HCT116 (cell line): ENCODE measurements around the gene PTPN1. TPM values are rescaled to one million over a fixed set of nuclear protein-coding genes. Genes with fewer than 3 reads are reported as not detected.

Experiments used
- ATAC-seq: fragments of 200-7000 bp; cut with Tn5 transposase; 2 replicates; pipeline ENCODE4 v1.9.1; 2020; ENCODE audit warnings: mild to moderate bottlenecking, moderate library complexity
- BruUV-seq: library from RNA; stranded (reverse); fragments of 400-500 nt; replicated peaks from 2 replicates; lab custom pipeline; 2021; lab: Mats Ljungman, UMichigan
- CTCF ChIA-PET: fragments of 300-600 bp; sonication (Branson Sonifier 250); formaldehyde crosslinking; loops from one replicate; lab custom pipeline; 2021; ENCODE audit warnings: antibody characterized with exemption; lab: Charles Lee
- POLR2A ChIA-PET: fragments of 300-600, 350-600 bp; sonication (Branson Sonifier 250); formaldehyde crosslinking; loops from one replicate; lab custom pipeline; 2021; ENCODE audit warnings: antibody characterized with exemption; lab: Charles Lee
- RAD21 ChIA-PET, 2 experiments: fragments of 300-600 bp; sonication (Branson Sonifier 250); formaldehyde crosslinking; loops; one replicate each; lab custom pipeline; 2023; ENCODE audit warnings: low total read pairs in 2 of 2; ENCODE audit not compliant: uncharacterized antibody in 2 of 2, unreplicated experiment in 2 of 2, low non-redundant PET in 1 of 2; lab: Charles Lee
- DNase-seq: peaks from one replicate; pipeline ENCODE4 v3.0.0-alpha.2; 2010; ENCODE audit warnings: low read depth, low spot score
- H2AFZ ChIP-seq: fragments of 200-600 bp; shearing (Covaris generic), sonication (generic); 2 replicates; pipeline ENCODE4 v1.6.1; 2017; ENCODE audit warnings: low read depth, mixed run types, mixed read lengths, antibody characterized with exemption, low read length; ENCODE audit not compliant: poor library complexity, severe bottlenecking
- H3K27ac ChIP-seq: 2 replicates; pipeline ENCODE4 v1.5.1; 2012; ENCODE audit warnings: low read depth, low read length
- H3K27me3 ChIP-seq: fragments of 200-600 bp; sonication (generic); 2 replicates; pipeline ENCODE4 v1.6.1; 2016; ENCODE audit warnings: mixed run types, low read length, mixed read lengths; ENCODE audit not compliant: insufficient read depth
- H3K36me3 ChIP-seq, 2 experiments: fragments of 200-500 bp in 1 of 2; fragments of 200-600 bp in 1 of 2; sonication (Bioruptor generic) in 1 of 2; sonication (generic) in 1 of 2; 2 replicates each; pipeline versions ENCODE4 v1.5.1 to v1.6.1; 2014 to 2016; ENCODE audit warnings: low read length in 2 of 2, inconsistent platforms in 1 of 2, mixed read lengths in 1 of 2, mixed run types in 1 of 2; ENCODE audit not compliant: insufficient read depth in 2 of 2, control insufficient read depth in 1 of 2
- H3K4me1 ChIP-seq, 2 experiments: fragments of 200-600 bp in 1 of 2; sonication (generic) in 1 of 2; 2 replicates each; pipeline versions ENCODE4 v1.5.1 to v1.6.1; 2012 to 2017; ENCODE audit warnings: low read length in 2 of 2, inconsistent platforms in 1 of 2, mild to moderate bottlenecking in 1 of 2, mixed read lengths in 1 of 2, mixed run types in 1 of 2, moderate library complexity in 1 of 2; ENCODE audit not compliant: insufficient read depth in 2 of 2, control insufficient read depth in 1 of 2
- H3K4me2 ChIP-seq: fragments of 200-600 bp; sonication (generic); 2 replicates; pipeline ENCODE4 v1.6.1; 2017; ENCODE audit warnings: mixed run types, low read length, mixed read lengths
- H3K4me3 ChIP-seq, 2 experiments: fragments of 200-600 bp in 1 of 2; sonication (generic) in 1 of 2; replicated peaks in 1 of 2; 2 replicates each; pipeline ENCODE4 v1.5.1; 2011 to 2016; ENCODE audit warnings: low read length in 2 of 2, control low read depth in 1 of 2, low read depth in 1 of 2, mild to moderate bottlenecking in 1 of 2, mixed read lengths in 1 of 2, mixed run types in 1 of 2
- H3K79me2 ChIP-seq: fragments of 200-600 bp; sonication (generic); 2 replicates; pipeline ENCODE4 v1.6.1; 2017; ENCODE audit warnings: mild to moderate bottlenecking, mixed run types, low read length, moderate library complexity, mixed read lengths; ENCODE audit not compliant: insufficient read depth
- H3K9ac ChIP-seq: fragments of 200-600 bp; sonication (generic); 2 replicates; pipeline ENCODE4 v1.6.1; 2016; ENCODE audit warnings: low read length, mixed read lengths
- H3K9me2 ChIP-seq: fragments of 200-600 bp; sonication (generic), shearing (Covaris generic); 2 replicates; pipeline ENCODE4 v1.6.1; 2017; ENCODE audit warnings: mixed run types, mild to moderate bottlenecking, moderate library complexity; ENCODE audit not compliant: insufficient read depth
- H3K9me3 ChIP-seq, 2 experiments: fragments of 200-500 bp in 1 of 2; fragments of 200-600 bp in 1 of 2; sonication (Bioruptor generic) in 1 of 2; sonication (generic) in 1 of 2; 2 replicates each; pipeline ENCODE4 v1.6.1; 2014 to 2017; ENCODE audit warnings: low read length in 2 of 2, mixed read lengths in 2 of 2, inconsistent platforms in 1 of 2, low read depth in 1 of 2, mild to moderate bottlenecking in 1 of 2, mixed run types in 1 of 2, moderate library complexity in 1 of 2; ENCODE audit not compliant: control insufficient read depth in 1 of 2, insufficient read depth in 1 of 2
- H4K20me1 ChIP-seq: fragments of 200-600 bp; sonication (generic), shearing (Covaris generic); 2 replicates; pipeline ENCODE4 v1.6.1; 2017; ENCODE audit warnings: mixed run types, mild to moderate bottlenecking, moderate library complexity; ENCODE audit not compliant: insufficient read depth
- ATF3 ChIP-seq: IDR thresholded peaks from 2 replicates; pipeline ENCODE4 v1.6.1; 2012
- CBX3 ChIP-seq: IDR thresholded peaks from 2 replicates; pipeline ENCODE4 v1.6.1; 2012; ENCODE audit warnings: low read depth
- EGR1 ChIP-seq: IDR thresholded peaks from 2 replicates; pipeline ENCODE4 v1.6.1; 2012; ENCODE audit warnings: low read depth
- ELF1 ChIP-seq: IDR thresholded peaks from 2 replicates; pipeline ENCODE4 v1.6.1; 2012; ENCODE audit warnings: low read depth, borderline replicate concordance
- EZH2 ChIP-seq: fragments of 200-600 bp; sonication (generic); IDR thresholded peaks from 2 replicates; pipeline ENCODE4 v1.6.1; 2017; ENCODE audit warnings: antibody characterized with exemption, mixed run types
- EZH2phosphoT487 ChIP-seq: fragments of 200-600 bp; IDR thresholded peaks from 2 replicates; pipeline ENCODE4 v1.6.1; 2018; ENCODE audit warnings: antibody characterized with exemption, borderline replicate concordance
- FOSL1 ChIP-seq: IDR thresholded peaks from 2 replicates; pipeline ENCODE4 v1.6.1; 2012; ENCODE audit warnings: low read depth
- POLR2A ChIP-seq: IDR thresholded peaks from 2 replicates; pipeline ENCODE4 v1.7.0; 2011; ENCODE audit warnings: borderline replicate concordance; ENCODE audit not compliant: insufficient read depth, insufficient read length; ENCODE audit errors: extremely low read depth
- RAD21 ChIP-seq: IDR thresholded peaks from 2 replicates; pipeline ENCODE4 v1.6.1; 2012; ENCODE audit warnings: low read depth, mild to moderate bottlenecking
- REST ChIP-seq: IDR thresholded peaks from 2 replicates; pipeline ENCODE4 v1.6.1; 2012; ENCODE audit warnings: low read depth
- SIN3A ChIP-seq: IDR thresholded peaks from 2 replicates; pipeline ENCODE4 v1.6.1; 2012; ENCODE audit warnings: low read depth
- SP1 ChIP-seq: IDR thresholded peaks from 2 replicates; pipeline ENCODE4 v1.6.1; 2012; ENCODE audit warnings: low read depth
- SRF ChIP-seq: IDR thresholded peaks from 2 replicates; pipeline ENCODE4 v1.6.1; 2012; ENCODE audit warnings: low read depth
- TCF7L2 ChIP-seq: IDR thresholded peaks from 2 replicates; pipeline ENCODE4 v1.7.0; 2011; ENCODE audit warnings: borderline replicate concordance, inconsistent platforms; ENCODE audit not compliant: insufficient read depth, insufficient read length; ENCODE audit errors: extremely low read depth
- YY1 ChIP-seq: IDR thresholded peaks from 2 replicates; pipeline ENCODE4 v1.6.1; 2011; ENCODE audit warnings: low read length, low read depth, moderate library complexity, mild to moderate bottlenecking; ENCODE audit not compliant: insufficient replicate concordance; ENCODE audit errors: extremely low read depth
- ZBTB33 ChIP-seq: IDR thresholded peaks from 2 replicates; pipeline ENCODE4 v1.6.1; 2011; ENCODE audit warnings: mild to moderate bottlenecking, low read length, moderate library complexity; ENCODE audit not compliant: insufficient replicate concordance; ENCODE audit errors: extremely low read depth
- ZFX ChIP-seq: fragments of 450-650 bp; IDR thresholded peaks from 2 replicates; pipeline ENCODE4 v1.6.1; 2017
- ZNF274 ChIP-seq: fragments of 200-500 bp; sonication (Bioruptor generic); IDR thresholded peaks from 2 replicates; pipeline ENCODE4 v1.6.1; 2014; ENCODE audit warnings: mild to moderate bottlenecking, low read depth, low read length, inconsistent platforms
- intact Hi-C: fragments of 100-400 bp; cut with micrococcal nuclease; formaldehyde crosslinking; loops from 2 replicates; pipeline ENCODE4 v1.10.0; 2022
- total RNA-seq: library from RNA; stranded (reverse); gene quantifications from one replicate; pipeline ENCODE4 v1.2.1, GENCODE V29; 2021; ENCODE audit not compliant: unreplicated experiment
- TF ChIP-seq, protein P1 (sequence below): IDR thresholded peaks from 2 replicates; pipeline ENCODE4 v1.6.1; 2012
- TF ChIP-seq, protein P2 (sequence below), 3 experiments: fragments of 200-600 bp in 1 of 3; sonication (generic) in 1 of 3; IDR thresholded peaks in 2 of 3; conservative IDR thresholded peaks in 1 of 3; 2 replicates each; pipeline ENCODE4 v1.5.1; 2012 to 2017; ENCODE audit warnings: low read depth in 2 of 3, low read length in 2 of 3, antibody characterized with exemption in 1 of 3, borderline replicate concordance in 1 of 3, control low read depth in 1 of 3, mild to moderate bottlenecking in 1 of 3, mixed read lengths in 1 of 3, mixed run types in 1 of 3, moderate library complexity in 1 of 3; ENCODE audit not compliant: insufficient read depth in 1 of 3

PTPN1 gene
- total RNA-seq, 1 experiment from 2014 or later: 47.5 TPM

DNA sequence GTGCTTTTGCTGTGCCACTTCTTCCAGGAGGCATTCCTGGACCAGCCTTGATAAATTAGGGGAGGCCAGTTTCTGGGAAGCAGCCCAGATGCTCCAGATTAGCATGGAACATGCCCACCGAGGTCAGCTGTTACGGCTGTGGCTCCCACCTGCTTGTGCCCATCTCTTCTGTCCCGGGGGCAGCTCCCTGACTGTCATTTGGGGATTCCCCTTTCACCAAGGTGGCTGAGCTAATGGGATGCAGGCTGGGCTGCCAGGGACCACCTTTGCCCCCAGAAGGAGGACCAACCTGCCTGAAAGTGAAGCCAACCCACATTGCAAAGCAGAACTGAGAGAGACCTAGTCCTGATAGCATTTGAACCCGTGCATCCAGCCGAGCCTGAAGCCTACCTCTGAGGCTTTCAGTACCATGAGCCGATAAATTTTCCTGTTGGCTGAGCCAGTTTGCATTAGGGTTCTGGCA lies 85.3 kb downstream of the PTPN1 start:
- H3K9ac ChIP-seq: no peak overlapping the region
- CTCF ChIA-PET: no interaction called here
- H3K4me2 ChIP-seq: no peak overlapping the region
- no peaks in the 10 kb centered on the region for H3K9me3 ChIP-seq
- H3K4me1 ChIP-seq: peaks cover 0 to 5% of the 10 kb centered on the region in 2 experiments; a peak in 1 of 4 replicates
- no peak overlapping the region for H3K4me3 ChIP-seq
- ATAC-seq (no peak), DNase-seq (no peak)
- no TSS peak for BruUV-seq
- POLR2A ChIA-PET: no interaction called here
- RAD21 ChIA-PET: no interaction called here
- TF ChIP-seq CBX3: no peak
- no peak for TF ChIP-seq YY1
- TF ChIP-seq EGR1: no peak
- TF ChIP-seq, protein P1, sequence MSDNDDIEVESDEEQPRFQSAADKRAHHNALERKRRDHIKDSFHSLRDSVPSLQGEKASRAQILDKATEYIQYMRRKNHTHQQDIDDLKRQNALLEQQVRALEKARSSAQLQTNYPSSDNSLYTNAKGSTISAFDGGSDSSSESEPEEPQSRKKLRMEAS: no peak
- no peak for TF ChIP-seq TCF7L2
- no peak for TF ChIP-seq ZBTB33
- no peak for TF ChIP-seq EZH2
- TF ChIP-seq FOSL1: no peak
- TF ChIP-seq SRF: no peak
- no peak for TF ChIP-seq ZFX
- no peak for TF ChIP-seq ELF1
- TF ChIP-seq ZNF274: no peak
- no peak for TF ChIP-seq POLR2A
- no peak for TF ChIP-seq RAD21
- no peak for TF ChIP-seq EZH2phosphoT487
- TF ChIP-seq ATF3: no peak
- TF ChIP-seq SP1: no peak
- TF ChIP-seq, protein P2, sequence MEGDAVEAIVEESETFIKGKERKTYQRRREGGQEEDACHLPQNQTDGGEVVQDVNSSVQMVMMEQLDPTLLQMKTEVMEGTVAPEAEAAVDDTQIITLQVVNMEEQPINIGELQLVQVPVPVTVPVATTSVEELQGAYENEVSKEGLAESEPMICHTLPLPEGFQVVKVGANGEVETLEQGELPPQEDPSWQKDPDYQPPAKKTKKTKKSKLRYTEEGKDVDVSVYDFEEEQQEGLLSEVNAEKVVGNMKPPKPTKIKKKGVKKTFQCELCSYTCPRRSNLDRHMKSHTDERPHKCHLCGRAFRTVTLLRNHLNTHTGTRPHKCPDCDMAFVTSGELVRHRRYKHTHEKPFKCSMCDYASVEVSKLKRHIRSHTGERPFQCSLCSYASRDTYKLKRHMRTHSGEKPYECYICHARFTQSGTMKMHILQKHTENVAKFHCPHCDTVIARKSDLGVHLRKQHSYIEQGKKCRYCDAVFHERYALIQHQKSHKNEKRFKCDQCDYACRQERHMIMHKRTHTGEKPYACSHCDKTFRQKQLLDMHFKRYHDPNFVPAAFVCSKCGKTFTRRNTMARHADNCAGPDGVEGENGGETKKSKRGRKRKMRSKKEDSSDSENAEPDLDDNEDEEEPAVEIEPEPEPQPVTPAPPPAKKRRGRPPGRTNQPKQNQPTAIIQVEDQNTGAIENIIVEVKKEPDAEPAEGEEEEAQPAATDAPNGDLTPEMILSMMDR (IDR thresholded peaks at IDR 0.05 in 2 of 3, conservative IDR thresholded peaks at IDR 0.05 in 1 of 3; ENCODE audit: borderline replicate concordance in 1 of 3, insufficient read depth in 1 of 3, low read depth in 2 of 3, low read length in 2 of 3): no peak
- no peak for TF ChIP-seq SIN3A
- TF ChIP-seq REST: no peak
- no peaks in the 10 kb centered on the region for H4K20me1 ChIP-seq
- H3K27me3 ChIP-seq: no peaks in the 10 kb centered on the region
- no peak overlapping the region for H2AFZ ChIP-seq
- H3K9me2 ChIP-seq: no peaks in the 10 kb centered on the region
- no peaks in the 10 kb centered on the region for H3K79me2 ChIP-seq
- H3K36me3 ChIP-seq: no peaks in the 10 kb centered on the region
- intact Hi-C loops: no loop called here
- no peak overlapping the region for H3K27ac ChIP-seq
